Lung (tissue), 12 donors: ENCODE data around the gene MIPEP. TPM values are rescaled to one million over a fixed set of nuclear protein-coding genes. Genes with fewer than 3 reads are reported as not detected.

ENCODE experiments used
- ATAC-seq: fragments of 200-7000 bp; cut with Tn5 transposase; one replicate; pipeline ENCODE4 v1.9.1; 2020; ENCODE audit warnings: moderate number of reproducible peaks; ENCODE audit not compliant: insufficient read depth, low FRiP score
- DNase-seq, 3 donors: peaks; one replicate each; pipeline ENCODE4 v3.0.0-alpha.2; 2013 to 2017
- H3K27ac ChIP-seq, 2 donors: one replicate each; pipeline ENCODE4 v1.5.1; 2013; ENCODE audit warnings: mild to moderate bottlenecking in 2 of 2, moderate library complexity in 2 of 2, control low read depth in 1 of 2, inconsistent platforms in 1 of 2, low read depth in 1 of 2, low read length in 1 of 2
- H3K27me3 ChIP-seq, 3 donors: one replicate each; pipeline ENCODE4 v1.5.1; 2013; ENCODE audit warnings: low read length in 2 of 3; ENCODE audit not compliant: control insufficient read depth in 3 of 3, insufficient read depth in 3 of 3
- H3K36me3 ChIP-seq, 4 donors: one replicate each; pipeline ENCODE4 v1.5.1; 2013; ENCODE audit warnings: low read length in 4 of 4, mild to moderate bottlenecking in 1 of 4, moderate library complexity in 1 of 4; ENCODE audit not compliant: control insufficient read depth in 4 of 4, insufficient read depth in 4 of 4
- H3K4me1 ChIP-seq, 5 donors: one replicate each; pipeline ENCODE4 v1.5.1; 2013; ENCODE audit warnings: low read length in 5 of 5, mild to moderate bottlenecking in 2 of 5, moderate library complexity in 1 of 5; ENCODE audit not compliant: control insufficient read depth in 5 of 5, insufficient read depth in 5 of 5
- H3K4me3 ChIP-seq: one replicate; pipeline ENCODE4 v1.5.1; 2013; ENCODE audit warnings: mild to moderate bottlenecking, control low read depth, moderate library complexity
- H3K9ac ChIP-seq, 2 donors: one replicate each; pipeline ENCODE4 v1.5.1; 2013; ENCODE audit warnings: low read length in 2 of 2, control low read depth in 1 of 2; ENCODE audit not compliant: insufficient read depth in 1 of 2
- H3K9me3 ChIP-seq, 4 donors: one replicate each; pipeline ENCODE4 v1.5.1; 2013; ENCODE audit warnings: low read length in 3 of 4, mild to moderate bottlenecking in 1 of 4, moderate library complexity in 1 of 4; ENCODE audit not compliant: control insufficient read depth in 4 of 4, insufficient read depth in 3 of 4
- WGBS, 2 donors: extraction: QIAGEN DNeasy Blood & Tissue Kit; methylation state at CpG; one replicate each; pipeline ENCODE4 v1.1.7; 2013; 5-methylcytosine and 5-hydroxymethylcytosine counted together
- polyA plus RNA-seq, 2 donors: library from polyadenylated mRNA; stranded (reverse); fragments of 200-250 nt; gene quantifications; one replicate each; pipeline ENCODE4 v1.2.1, GENCODE V29; 2013
- total RNA-seq, 2 donors: library from RNA; depleted of rRNA in 1 of 2; stranded (reverse); fragments of >200 nt in 1 of 2; gene quantifications; one replicate each; pipeline ENCODE4 v1.2.1, GENCODE V29; 2014 to 2021
- TF ChIP-seq, protein P1 (sequence below): IDR thresholded peaks from 2 replicates; pipeline ENCODE4 v1.5.1; 2012; ENCODE audit warnings: mild to moderate bottlenecking; ENCODE audit errors: control extremely low read depth, extremely low read depth
- donor health status: control.
- donor health status: control.
- donor health status: Bipolar disorder and iron deficiency.
- donor health status: healthy.
- donor health status: DM: yes; HTN: yes; CAD: no.

The MIPEP gene
- total and polyA plus RNA-seq, 4 donors = 12.9 to 35.1 (median 25.3) TPM

DNA sequence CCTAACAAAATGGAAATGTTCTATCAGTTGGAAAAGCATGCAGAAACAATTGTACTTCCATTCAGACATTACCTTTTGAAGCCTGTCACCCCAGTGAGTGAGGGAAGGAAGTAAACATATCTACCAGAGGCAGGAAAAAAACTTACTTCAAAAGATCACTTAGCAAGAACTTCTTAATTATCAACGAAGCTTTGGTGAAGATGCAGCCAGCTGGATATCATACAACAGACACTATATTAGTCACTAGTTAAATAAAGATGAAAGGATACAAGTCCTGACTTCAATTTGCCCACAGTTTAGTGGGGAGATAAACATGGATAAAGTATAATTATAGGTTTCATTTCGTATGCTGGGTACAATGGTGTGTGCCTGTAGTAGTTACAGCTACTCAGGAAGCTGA, 170.2 kb downstream of the MIPEP start:
- no peaks in the 10 kb centered on the region for H3K36me3 ChIP-seq
- WGBS, 2 donors = 32 to 56% methylated on average over 2 of the region's 2 CpGs
- H3K27me3 ChIP-seq = no peaks in the 10 kb centered on the region
- no peak overlapping the region for H3K9ac ChIP-seq
- H3K4me3 ChIP-seq = no peak overlapping the region
- DNase-seq (peak in 2 of 3 donors; percentile 78 to 87), ATAC-seq (no peak)
- no peak overlapping the region for H3K27ac ChIP-seq
- peaks cover 0 to 37% (median 6%) of the 10 kb centered on the region in 5 donors for H3K4me1 ChIP-seq
- TF ChIP-seq, protein P1, sequence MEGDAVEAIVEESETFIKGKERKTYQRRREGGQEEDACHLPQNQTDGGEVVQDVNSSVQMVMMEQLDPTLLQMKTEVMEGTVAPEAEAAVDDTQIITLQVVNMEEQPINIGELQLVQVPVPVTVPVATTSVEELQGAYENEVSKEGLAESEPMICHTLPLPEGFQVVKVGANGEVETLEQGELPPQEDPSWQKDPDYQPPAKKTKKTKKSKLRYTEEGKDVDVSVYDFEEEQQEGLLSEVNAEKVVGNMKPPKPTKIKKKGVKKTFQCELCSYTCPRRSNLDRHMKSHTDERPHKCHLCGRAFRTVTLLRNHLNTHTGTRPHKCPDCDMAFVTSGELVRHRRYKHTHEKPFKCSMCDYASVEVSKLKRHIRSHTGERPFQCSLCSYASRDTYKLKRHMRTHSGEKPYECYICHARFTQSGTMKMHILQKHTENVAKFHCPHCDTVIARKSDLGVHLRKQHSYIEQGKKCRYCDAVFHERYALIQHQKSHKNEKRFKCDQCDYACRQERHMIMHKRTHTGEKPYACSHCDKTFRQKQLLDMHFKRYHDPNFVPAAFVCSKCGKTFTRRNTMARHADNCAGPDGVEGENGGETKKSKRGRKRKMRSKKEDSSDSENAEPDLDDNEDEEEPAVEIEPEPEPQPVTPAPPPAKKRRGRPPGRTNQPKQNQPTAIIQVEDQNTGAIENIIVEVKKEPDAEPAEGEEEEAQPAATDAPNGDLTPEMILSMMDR = no peak
- H3K9me3 ChIP-seq = no peaks in the 10 kb centered on the region

DNA sequence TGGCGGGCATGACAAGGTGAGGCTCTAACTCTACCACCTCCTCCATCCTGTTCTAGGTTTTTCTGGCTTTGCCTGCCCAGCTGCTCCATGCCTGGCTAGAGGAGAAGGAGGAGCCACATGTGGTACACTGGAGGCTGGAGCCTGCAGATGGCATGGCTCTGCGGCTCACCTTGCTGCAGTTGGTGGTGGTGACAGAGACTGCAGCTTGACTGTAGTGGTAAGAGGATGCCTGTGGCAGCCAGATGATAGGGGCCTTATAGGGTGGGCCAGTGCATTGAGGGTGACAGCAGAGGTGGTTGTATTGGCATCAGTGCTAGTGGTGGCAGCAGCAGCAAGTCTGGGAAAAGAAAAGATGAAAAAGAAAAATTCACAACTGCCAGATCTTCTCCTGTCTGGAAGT, 172.8 kb downstream of the MIPEP start:
- WGBS, 2 donors = 96% methylated on average over 2 of the region's 2 CpGs
- Histone ChIP-seq H3K4me3 (no peak overlapping the region), H3K27me3 (no peaks in the 10 kb centered on the region), H3K9ac (no peak overlapping the region), H3K36me3 (no peaks in the 10 kb centered on the region), H3K27ac (no peak overlapping the region), H3K9me3 (no peaks in the 10 kb centered on the region), H3K4me1 (peaks cover 0 to 28% (median 6%) of the 10 kb centered on the region in 5 donors)
- TF ChIP-seq, protein P1 = no peak
- DNase-seq (no peak), ATAC-seq (no peak)

DNA sequence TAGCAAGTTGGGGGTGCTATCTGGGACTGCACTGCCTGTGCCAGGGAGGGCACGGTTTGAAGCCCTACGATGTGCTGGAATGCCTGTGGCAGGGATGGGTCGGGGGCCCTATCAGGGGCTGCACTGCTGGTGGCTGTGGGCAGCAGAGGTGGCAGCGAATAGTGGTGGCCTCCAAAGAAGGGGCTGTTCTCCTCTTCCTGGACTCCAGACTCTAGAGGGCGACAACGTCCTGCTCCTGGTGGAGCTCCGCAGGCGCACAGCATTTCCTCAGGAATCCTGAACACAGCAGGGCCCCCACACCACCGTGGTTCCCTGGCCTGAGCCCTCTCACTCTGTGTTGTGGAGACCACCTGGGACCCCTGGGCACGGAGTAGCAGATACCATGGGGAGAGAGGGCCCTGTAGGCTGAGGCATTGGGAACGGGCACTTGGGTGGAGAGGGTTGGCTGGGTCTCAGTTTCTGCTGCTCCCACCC, 173.4 kb downstream of the MIPEP start:
- Histone ChIP-seq H3K9ac (no peak overlapping the region), H3K4me3 (no peak overlapping the region), H3K27me3 (no peaks in the 10 kb centered on the region), H3K9me3 (no peaks in the 10 kb centered on the region), H3K4me1 (peaks cover 0 to 28% (median 6%) of the 10 kb centered on the region in 5 donors), H3K27ac (no peak overlapping the region), H3K36me3 (no peaks in the 10 kb centered on the region)
- TF ChIP-seq, protein P1 = no peak
- no peak for DNase-seq
- WGBS, 2 donors = 91 to 93% methylated on average over 11 of the region's 11 CpGs
- ATAC-seq = peak; percentile 28
